MM.1S (cell line): ENCODE results near the gene SPEG.

Experiments used
- DNase-seq: peaks from one replicate; pipeline ENCODE4 v3.0.0-alpha.2; 2015
- H2AFZ ChIP-seq: fragments of 300-600 bp; sonication (generic); 2 replicates; pipeline ENCODE4 v1.6.0; 2016; ENCODE audit warnings: antibody characterized with exemption, low read length
- H3F3A ChIP-seq: fragments of 300-600 bp; sonication (generic); 2 replicates; pipeline ENCODE4 v1.6.1; 2016; ENCODE audit warnings: mild to moderate bottlenecking, antibody characterized with exemption, low read length, moderate library complexity, mixed read lengths; ENCODE audit not compliant: insufficient read depth
- H3K27ac ChIP-seq: fragments of 300-600 bp; sonication (generic); 2 replicates; pipeline ENCODE4 v1.5.1; 2016; ENCODE audit warnings: mild to moderate bottlenecking, low read length
- H3K27me3 ChIP-seq: fragments of 300-600 bp; sonication (generic); replicated peaks from 2 replicates; pipeline ENCODE4 v1.6.0; 2016; ENCODE audit warnings: low read length; ENCODE audit not compliant: insufficient read depth
- H3K36me3 ChIP-seq: fragments of 300-600 bp; sonication (generic); replicated peaks from 2 replicates; pipeline ENCODE4 v1.6.1; 2016; ENCODE audit warnings: mild to moderate bottlenecking, low read length, mixed read lengths; ENCODE audit not compliant: insufficient read depth
- H3K4me1 ChIP-seq: fragments of 300-600 bp; sonication (generic); 2 replicates; pipeline ENCODE4 v1.6.1; 2016; ENCODE audit warnings: low read length, mixed read lengths
- H3K4me2 ChIP-seq: fragments of 300-600 bp; sonication (generic); 2 replicates; pipeline ENCODE4 v1.6.0; 2016; ENCODE audit warnings: low read depth, low read length
- H3K4me3 ChIP-seq: fragments of 300-600 bp; sonication (generic); 2 replicates; pipeline ENCODE4 v1.5.1; 2016; ENCODE audit warnings: low read length, mixed read lengths
- H3K79me2 ChIP-seq: fragments of 300-600 bp; sonication (generic); 2 replicates; pipeline ENCODE4 v1.6.1; 2016; ENCODE audit warnings: mixed run types, low read length, mixed read lengths
- H3K9ac ChIP-seq: fragments of 300-600 bp; sonication (generic); 2 replicates; pipeline ENCODE4 v1.6.1; 2016; ENCODE audit warnings: low read length, mixed read lengths
- H3K9me2 ChIP-seq: fragments of 300-600 bp; sonication (generic); replicated peaks from 2 replicates; pipeline ENCODE4 v1.6.1; 2016; ENCODE audit warnings: mild to moderate bottlenecking, low read length, mixed read lengths; ENCODE audit not compliant: insufficient read depth
- H3K9me3 ChIP-seq: fragments of 300-600 bp; sonication (generic); replicated peaks from 2 replicates; pipeline ENCODE4 v1.6.1; 2016; ENCODE audit warnings: mild to moderate bottlenecking, low read length, mixed read lengths; ENCODE audit not compliant: insufficient read depth
- H4K20me1 ChIP-seq: fragments of 300-600 bp; sonication (generic); 2 replicates; pipeline ENCODE4 v1.6.1; 2016; ENCODE audit warnings: mild to moderate bottlenecking, low read length, moderate library complexity, mixed read lengths; ENCODE audit not compliant: insufficient read depth
- CTCF ChIP-seq: fragments of 300-600 bp; sonication (generic); IDR thresholded peaks from 2 replicates; pipeline ENCODE4 v1.5.1; 2016; ENCODE audit warnings: antibody characterized with exemption, low read length, mixed read lengths
- EZH2 ChIP-seq: fragments of 300-600 bp; sonication (generic); optimal IDR thresholded peaks from 2 replicates; pipeline ENCODE3; 2017; ENCODE audit warnings: low read depth, mild to moderate bottlenecking, antibody characterized with exemption, low read length, mixed read lengths
- EZH2phosphoT487 ChIP-seq: fragments of 300-600 bp; sonication (generic); IDR thresholded peaks from 2 replicates; pipeline ENCODE4 v1.6.1; 2018; ENCODE audit warnings: antibody characterized with exemption, low read length

SPEG gene

GRCh38 chr2:219486380-219486959 lies 51.8 kb downstream of the SPEG start:
- no peaks in the 10 kb centered on the region for H3K4me1 ChIP-seq
- no peak for TF ChIP-seq EZH2
- TF ChIP-seq CTCF = no peak
- TF ChIP-seq EZH2phosphoT487 = no peak
- H3K9me3 ChIP-seq = no peaks in the 10 kb centered on the region
- no peak overlapping the region for H3K4me3 ChIP-seq
- H3K9me2 ChIP-seq = no peaks in the 10 kb centered on the region
- no peak overlapping the region for H2AFZ ChIP-seq
- no peaks in the 10 kb centered on the region for H3F3A ChIP-seq
- no peaks in the 10 kb centered on the region for H3K79me2 ChIP-seq
- H3K27me3 ChIP-seq = peaks cover 99% of the 10 kb centered on the region
- no peak for DNase-seq
- H3K27ac ChIP-seq = no peak overlapping the region
- H4K20me1 ChIP-seq = no peaks in the 10 kb centered on the region
- H3K9ac ChIP-seq = no peak overlapping the region
- H3K4me2 ChIP-seq = no peak overlapping the region
- H3K36me3 ChIP-seq = no peaks in the 10 kb centered on the region

GRCh38 chr2:219488149-219488843 lies 53.7 kb downstream of the SPEG start:
- Histone ChIP-seq H3K4me3 (no peak overlapping the region), H3K36me3 (no peaks in the 10 kb centered on the region), H3K27ac (no peak overlapping the region), H3K4me1 (no peaks in the 10 kb centered on the region), H3K9me3 (no peaks in the 10 kb centered on the region), H3F3A (no peaks in the 10 kb centered on the region), H2AFZ (no peak overlapping the region), H3K9ac (no peak overlapping the region), H3K27me3 (peaks cover 100% of the 10 kb centered on the region), H4K20me1 (no peaks in the 10 kb centered on the region), H3K9me2 (no peaks in the 10 kb centered on the region), H3K79me2 (no peaks in the 10 kb centered on the region), H3K4me2 (no peak overlapping the region)
- TF ChIP-seq EZH2phosphoT487 = no peak
- no peak for TF ChIP-seq EZH2
- no peak for TF ChIP-seq CTCF
- no peak for DNase-seq

GRCh38 chr2:219488844-219489194 lies 54.2 kb downstream of the SPEG start:
- Histone ChIP-seq H3K36me3 (no peaks in the 10 kb centered on the region), H3K4me2 (no peak overlapping the region), H4K20me1 (no peaks in the 10 kb centered on the region), H3K79me2 (no peaks in the 10 kb centered on the region), H3K9ac (no peak overlapping the region), H2AFZ (no peak overlapping the region), H3K27ac (no peak overlapping the region), H3K9me3 (no peaks in the 10 kb centered on the region), H3K27me3 (peaks cover 100% of the 10 kb centered on the region), H3K4me1 (no peaks in the 10 kb centered on the region), H3K9me2 (no peaks in the 10 kb centered on the region), H3K4me3 (no peak overlapping the region), H3F3A (no peaks in the 10 kb centered on the region)
- no peak for DNase-seq
- TF ChIP-seq EZH2phosphoT487 (no peak), EZH2 (no peak), CTCF (no peak)
